ENCODE data around the gene ZNF474.

The ZNF474 gene

GRCh38 chr5:122102825-122103224, 26.5 kb upstream of the ZNF474 start:
- no peak overlapping the region for H3K4me3 ChIP-seq (ENCODE audit: low read depth, low read length)
- TF ChIP-seq, protein P1, sequence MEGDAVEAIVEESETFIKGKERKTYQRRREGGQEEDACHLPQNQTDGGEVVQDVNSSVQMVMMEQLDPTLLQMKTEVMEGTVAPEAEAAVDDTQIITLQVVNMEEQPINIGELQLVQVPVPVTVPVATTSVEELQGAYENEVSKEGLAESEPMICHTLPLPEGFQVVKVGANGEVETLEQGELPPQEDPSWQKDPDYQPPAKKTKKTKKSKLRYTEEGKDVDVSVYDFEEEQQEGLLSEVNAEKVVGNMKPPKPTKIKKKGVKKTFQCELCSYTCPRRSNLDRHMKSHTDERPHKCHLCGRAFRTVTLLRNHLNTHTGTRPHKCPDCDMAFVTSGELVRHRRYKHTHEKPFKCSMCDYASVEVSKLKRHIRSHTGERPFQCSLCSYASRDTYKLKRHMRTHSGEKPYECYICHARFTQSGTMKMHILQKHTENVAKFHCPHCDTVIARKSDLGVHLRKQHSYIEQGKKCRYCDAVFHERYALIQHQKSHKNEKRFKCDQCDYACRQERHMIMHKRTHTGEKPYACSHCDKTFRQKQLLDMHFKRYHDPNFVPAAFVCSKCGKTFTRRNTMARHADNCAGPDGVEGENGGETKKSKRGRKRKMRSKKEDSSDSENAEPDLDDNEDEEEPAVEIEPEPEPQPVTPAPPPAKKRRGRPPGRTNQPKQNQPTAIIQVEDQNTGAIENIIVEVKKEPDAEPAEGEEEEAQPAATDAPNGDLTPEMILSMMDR (IDR thresholded peaks at IDR 0.05; ENCODE audit: low read depth, low read length, missing control alignments): no peak
- DNase-seq (ENCODE audit: low read depth): peak; percentile 71
- in situ Hi-C loops (cut with HindIII; ENCODE audit: low sequenced_read_pairs): no loop called here

DNA sequence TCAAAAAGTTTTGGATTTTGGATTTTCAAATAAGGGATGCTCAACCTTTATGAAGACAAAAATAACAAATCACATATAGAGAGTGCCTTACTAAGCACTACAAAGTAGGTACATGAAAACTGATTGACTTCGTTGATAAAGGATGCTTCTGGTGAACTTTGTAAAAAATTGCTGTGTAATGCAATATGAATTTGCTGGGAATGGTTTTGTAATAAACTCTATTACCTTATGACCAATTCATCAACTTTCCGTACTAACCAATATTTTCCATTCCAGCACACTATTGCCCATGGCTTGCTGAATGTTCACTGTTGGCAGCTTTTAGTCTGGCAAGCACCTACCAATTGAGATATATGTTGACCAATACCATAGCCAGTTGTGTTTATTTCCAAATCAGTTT, 23.4 kb upstream of the ZNF474 start:
- no peak for DNase-seq (ENCODE audit: low read depth)
- TF ChIP-seq, protein P1 (IDR thresholded peaks at IDR 0.05; ENCODE audit: low read depth, low read length, missing control alignments): no peak
- no peak overlapping the region for H3K4me3 ChIP-seq (ENCODE audit: low read depth, low read length)
- in situ Hi-C loops (cut with HindIII; ENCODE audit: low sequenced_read_pairs): no loop called here

DNA sequence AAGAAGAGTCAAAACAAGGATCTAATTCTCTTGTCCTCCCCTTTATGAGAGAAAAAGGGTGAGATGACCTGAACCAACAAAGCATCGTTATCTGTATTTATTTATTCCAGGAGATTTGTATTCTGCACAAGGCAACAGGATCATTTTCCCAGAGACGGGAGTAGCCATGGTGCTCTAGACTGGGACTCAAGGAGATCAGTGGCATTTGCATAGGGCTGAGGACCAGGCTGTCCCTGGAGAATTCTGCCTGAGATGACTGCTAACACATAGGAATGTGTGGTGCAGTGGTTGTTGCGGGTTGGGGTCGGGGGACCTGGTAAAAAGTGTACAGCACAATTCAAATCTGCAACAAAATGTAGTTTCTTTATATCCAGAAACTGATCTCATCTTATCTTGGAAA, 22.3 kb upstream of the ZNF474 start:
- H3K4me3 ChIP-seq (ENCODE audit: low read depth, low read length): no peak overlapping the region
- DNase-seq (ENCODE audit: low read depth): no peak
- TF ChIP-seq, protein P1 (IDR thresholded peaks at IDR 0.05; ENCODE audit: low read depth, low read length, missing control alignments): no peak
- in situ Hi-C loops (cut with HindIII; ENCODE audit: low sequenced_read_pairs): no loop called here

DNA sequence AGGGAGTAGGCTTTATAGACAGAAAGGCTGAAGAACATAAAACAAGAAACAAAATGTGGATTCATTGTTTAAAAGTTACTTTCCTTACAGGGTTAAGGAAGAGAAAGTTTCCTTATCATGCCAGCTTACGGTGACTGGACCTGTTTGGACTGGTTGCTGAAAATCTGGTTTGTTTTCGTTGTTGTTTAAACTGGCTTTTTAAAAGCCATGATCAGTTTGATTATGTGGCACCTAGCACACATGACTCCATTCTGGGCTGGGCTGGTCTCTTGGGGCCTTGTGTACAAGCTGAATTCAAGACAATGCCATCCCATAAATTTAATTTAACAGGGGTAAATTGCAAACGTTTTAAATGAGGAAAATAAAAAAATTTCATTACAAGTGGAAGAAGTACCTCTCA, 18.4 kb upstream of the ZNF474 start:
- no peak overlapping the region for H3K4me3 ChIP-seq (ENCODE audit: low read depth, low read length)
- in situ Hi-C loops (cut with HindIII; ENCODE audit: low sequenced_read_pairs): no loop called here
- TF ChIP-seq, protein P1 (IDR thresholded peaks at IDR 0.05; ENCODE audit: low read depth, low read length, missing control alignments): no peak
- DNase-seq (ENCODE audit: low read depth): no peak

GRCh38 chr5:122111460-122111859, 17.9 kb upstream of the ZNF474 start:
- in situ Hi-C loops (cut with HindIII; ENCODE audit: low sequenced_read_pairs): no loop called here
- no peak overlapping the region for H3K4me3 ChIP-seq (ENCODE audit: low read depth, low read length)
- TF ChIP-seq, protein P1 (IDR thresholded peaks at IDR 0.05; ENCODE audit: low read depth, low read length, missing control alignments): no peak
- no peak for DNase-seq (ENCODE audit: low read depth)

DNA sequence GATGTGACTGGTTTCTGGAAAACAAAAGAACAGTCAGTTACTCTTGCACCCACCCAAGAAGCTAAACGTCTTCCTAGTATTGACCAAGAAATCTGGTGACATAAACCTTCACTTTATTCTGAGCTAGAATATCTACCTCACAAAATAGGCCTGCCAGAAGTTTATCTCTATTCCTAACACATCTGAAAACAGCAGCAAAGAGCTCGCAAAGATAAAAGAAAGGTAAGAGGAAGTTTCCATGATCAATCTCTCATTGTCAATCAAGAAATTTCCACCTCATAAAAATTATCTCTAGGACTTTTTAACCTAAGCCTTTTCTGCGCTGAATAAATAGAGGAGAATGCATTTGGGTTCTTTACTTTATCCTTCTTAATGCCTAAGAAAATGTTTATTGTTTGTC, 17.3 kb upstream of the ZNF474 start:
- no peak overlapping the region for H3K4me3 ChIP-seq (ENCODE audit: low read depth, low read length)
- TF ChIP-seq, protein P1 (IDR thresholded peaks at IDR 0.05; ENCODE audit: low read depth, low read length, missing control alignments): no peak

More for the DNA sequence above, 17.3 kb upstream of the ZNF474 start:
- in situ Hi-C loops (cut with HindIII; ENCODE audit: low sequenced_read_pairs): no loop called here
- DNase-seq (ENCODE audit: low read depth): no peak

All from astrocyte of the cerebellum (primary cell).